Effector memory CD4-positive, alpha-beta T cell (primary cell): Measurements from ENCODE around the gene LRRC75B.
"Not testable (repeated sequence)": the region's sequence is repeated elsewhere in the genome, so short reads cannot be mapped to it uniquely, and the experiment has no call there.

Source experiments
- DNase-seq, 3 donors: peaks; one replicate each; pipeline ENCODE4 v3.0.0-alpha.2; 2020
- H3K27ac ChIP-seq: 2 replicates; pipeline ENCODE4 v1.7.0; 2013; ENCODE audit warnings: mild to moderate bottlenecking, low read length, moderate library complexity; ENCODE audit not compliant: insufficient read depth, poor library complexity, severe bottlenecking
- H3K27me3 ChIP-seq: replicated peaks from 2 replicates; pipeline ENCODE4 v1.7.0; 2013; ENCODE audit warnings: mild to moderate bottlenecking, low read length; ENCODE audit not compliant: insufficient read depth, control insufficient read depth, poor library complexity, severe bottlenecking
- H3K36me3 ChIP-seq: 2 replicates; pipeline ENCODE4 v1.7.0; 2013; ENCODE audit warnings: mild to moderate bottlenecking, low read length, moderate library complexity; ENCODE audit not compliant: control insufficient read depth, insufficient read depth
- H3K4me1 ChIP-seq: 2 replicates; pipeline ENCODE4 v1.7.0; 2013; ENCODE audit warnings: low read length, mild to moderate bottlenecking; ENCODE audit not compliant: control insufficient read depth, insufficient read depth, poor library complexity, severe bottlenecking
- H3K4me3 ChIP-seq: 2 replicates; pipeline ENCODE4 v1.7.0; 2013; ENCODE audit warnings: low read length, low read depth, mild to moderate bottlenecking; ENCODE audit not compliant: insufficient read depth, poor library complexity, severe bottlenecking
- H3K9me3 ChIP-seq: 2 replicates; pipeline ENCODE4 v1.7.0; 2013; ENCODE audit warnings: mild to moderate bottlenecking, low read length, moderate library complexity; ENCODE audit not compliant: control insufficient read depth

LRRC75B gene

DNA sequence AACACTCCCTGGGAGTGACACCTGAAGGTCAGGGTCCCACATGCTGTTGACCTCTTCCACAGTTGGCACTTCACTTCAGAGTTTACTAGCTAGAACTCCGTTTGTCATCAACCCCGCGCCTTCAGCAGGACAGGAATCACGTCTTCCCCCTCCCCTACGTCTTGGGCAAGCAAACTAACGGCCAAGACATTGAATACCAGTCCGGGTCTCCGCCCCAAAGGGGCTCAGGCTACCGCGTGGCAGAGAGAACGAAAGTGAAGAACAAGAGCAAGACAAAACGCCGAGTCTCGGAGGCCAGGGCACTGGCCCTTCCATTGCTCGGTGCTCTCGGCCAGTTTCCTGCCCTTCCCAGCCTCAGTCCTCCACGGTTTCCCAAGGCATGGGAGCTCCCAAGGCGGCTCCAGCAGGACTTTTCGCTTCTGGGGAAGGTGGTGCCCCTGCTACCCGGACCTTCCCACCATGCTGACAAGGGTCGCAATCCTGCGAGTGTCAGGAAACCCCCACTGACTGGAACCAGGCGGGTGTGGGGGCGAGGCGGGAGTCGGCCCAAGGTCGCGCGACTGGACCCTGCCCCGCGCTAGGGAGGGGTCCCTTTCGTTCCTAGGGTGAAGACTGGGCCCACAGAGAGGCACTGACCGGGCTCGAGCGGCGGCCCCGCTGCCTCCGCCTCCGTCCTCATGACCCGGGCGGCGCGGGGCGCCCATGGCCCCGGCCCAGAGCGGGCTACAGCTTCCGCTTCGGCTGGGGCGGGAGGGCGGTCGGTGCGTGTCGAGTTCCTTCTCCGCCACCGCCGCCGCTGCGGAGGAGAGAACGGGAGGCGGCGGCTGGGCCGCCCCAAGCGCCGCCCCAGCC, 38.3 kb downstream of the LRRC75B start, which contains the start of gene GUCD1:
GUCD1 (minus strand) TSS at position 826 of the 852 bp plus-strand sequence; CDS start at position 679, 147 bp downstream.
- no peaks in the 10 kb centered on the region for H3K27me3 ChIP-seq
- peak within 1 kb of the TSS; percentile 97 for H3K27ac ChIP-seq
- peaks cover 25% of the 10 kb centered on the region for H3K4me1 ChIP-seq
- peaks cover 12% of the 10 kb centered on the region for H3K36me3 ChIP-seq
- H3K4me3 ChIP-seq: peak within 1 kb of the TSS; percentile 95
- no peaks in the 10 kb centered on the region for H3K9me3 ChIP-seq
- peak in 1 of 3 donors; percentile 16 for DNase-seq

DNA sequence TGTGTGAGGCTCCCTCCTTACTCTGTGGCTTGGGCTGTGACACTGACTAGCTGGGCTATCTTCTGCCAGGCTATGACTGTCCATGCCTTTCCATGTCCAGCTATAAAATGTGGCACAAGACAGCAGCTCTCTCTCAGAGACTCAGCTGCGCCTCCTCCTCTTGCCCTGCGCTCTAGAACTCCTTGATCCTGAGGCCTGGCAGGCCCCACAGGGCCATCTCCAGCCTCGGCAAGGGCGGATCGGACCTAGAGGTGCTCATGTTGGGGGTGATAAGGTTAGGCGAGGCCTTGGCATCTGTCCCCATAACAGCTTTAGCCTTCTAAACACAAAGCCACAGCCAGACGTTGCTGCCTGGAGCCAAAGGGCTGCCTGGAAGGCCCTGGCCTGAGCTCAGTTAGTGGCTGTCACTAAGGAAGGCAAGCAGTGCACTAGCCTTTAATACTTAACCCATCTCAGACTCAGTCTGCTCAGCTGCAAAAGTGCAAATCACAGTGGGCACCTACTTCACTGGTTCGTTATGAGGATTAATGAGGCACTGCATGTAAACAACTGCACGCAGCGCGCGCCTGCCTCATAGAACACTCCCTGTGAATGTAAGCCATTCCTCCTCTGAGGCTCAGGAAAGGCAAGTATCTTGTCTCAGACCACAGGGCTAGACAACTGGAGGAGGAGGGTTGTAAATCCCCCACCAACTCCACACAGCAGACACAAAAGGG, 39.1 kb downstream of the LRRC75B start:
- Histone ChIP-seq H3K4me1 (peaks cover 25% of the 10 kb centered on the region), H3K27ac (peak overlapping the region; percentile 81), H3K36me3 (peaks cover 12% of the 10 kb centered on the region), H3K4me3 (peak overlapping the region; percentile 95), H3K9me3 (no peaks in the 10 kb centered on the region), H3K27me3 (no peaks in the 10 kb centered on the region)
- no peak for DNase-seq

DNA sequence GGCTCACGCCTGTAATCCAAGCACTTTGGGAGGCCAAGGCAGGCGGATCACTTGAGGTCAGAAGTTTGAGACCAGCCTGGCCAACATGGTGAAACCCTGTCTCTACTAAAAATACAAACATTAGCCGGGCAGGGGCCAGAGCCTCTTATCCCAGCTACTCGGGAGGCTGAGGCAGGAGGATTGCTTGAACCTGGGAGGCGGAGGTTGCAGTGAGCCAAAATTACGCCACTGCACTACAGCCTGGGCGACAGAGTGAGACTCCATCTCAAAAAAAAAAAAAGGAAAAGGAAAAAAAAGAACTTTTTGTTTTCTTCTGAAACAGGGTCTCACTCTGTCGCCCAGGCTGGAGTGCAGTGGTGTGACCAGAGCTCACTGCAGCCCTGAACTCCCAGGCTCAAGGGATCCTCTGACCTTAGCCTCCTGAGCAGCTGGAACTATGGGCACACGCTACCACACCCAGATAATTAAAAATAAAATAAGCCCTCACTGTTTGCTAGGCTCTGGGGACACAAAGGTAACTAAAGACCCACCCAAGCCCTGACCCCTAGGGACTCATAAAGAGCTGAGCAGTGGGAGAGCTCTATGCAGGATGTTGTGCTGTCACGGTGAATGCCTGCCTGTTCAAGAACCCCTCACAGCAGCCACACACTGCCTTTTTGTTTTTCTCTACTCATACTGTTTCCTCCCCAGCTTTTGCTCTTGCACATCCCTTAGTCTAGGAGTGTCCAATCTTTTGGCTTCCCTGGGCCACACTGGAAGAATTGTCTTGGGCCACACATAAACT, 40.2 kb downstream of the LRRC75B start:
- DNase-seq, H3K9me3 ChIP-seq, H3K4me3 ChIP-seq, H3K27me3 ChIP-seq, H3K27ac ChIP-seq: not testable (repeated sequence)
- Histone ChIP-seq H3K4me1 (peaks cover 25% of the 10 kb centered on the region), H3K36me3 (peaks cover 14% of the 10 kb centered on the region)

DNA sequence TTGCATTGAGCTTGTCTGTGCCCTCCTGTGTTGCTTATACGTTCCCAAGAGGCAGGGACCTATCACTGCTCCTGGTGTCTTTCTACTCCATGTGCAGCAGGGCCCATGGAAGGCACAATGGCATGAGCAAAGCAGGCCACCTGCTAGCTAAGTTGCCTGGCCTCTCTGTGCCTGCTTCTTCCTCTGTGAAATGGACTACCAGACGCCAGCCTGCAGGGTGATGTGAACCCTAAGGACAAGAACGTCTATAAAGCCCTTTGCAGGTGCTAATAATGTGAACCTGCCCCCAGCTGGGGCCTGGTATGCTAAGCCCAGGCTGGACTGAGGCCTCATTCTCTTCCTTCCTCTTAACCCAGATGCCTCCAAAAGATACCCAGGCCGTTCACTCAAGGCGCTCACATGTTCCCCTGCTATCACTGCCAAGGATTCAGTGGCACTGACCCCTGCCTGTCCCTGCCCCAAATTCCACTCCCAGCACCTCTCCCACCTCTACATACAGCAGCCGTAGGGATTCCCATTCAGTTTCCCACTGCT, 41.9 kb downstream of the LRRC75B start:
- peaks cover 26% of the 10 kb centered on the region for H3K36me3 ChIP-seq
- no peaks in the 10 kb centered on the region for H3K9me3 ChIP-seq
- H3K27me3 ChIP-seq: no peaks in the 10 kb centered on the region
- H3K4me1 ChIP-seq: peaks cover 11% of the 10 kb centered on the region
- no peak overlapping the region for H3K4me3 ChIP-seq
- DNase-seq: no peak
- no peak overlapping the region for H3K27ac ChIP-seq

DNA sequence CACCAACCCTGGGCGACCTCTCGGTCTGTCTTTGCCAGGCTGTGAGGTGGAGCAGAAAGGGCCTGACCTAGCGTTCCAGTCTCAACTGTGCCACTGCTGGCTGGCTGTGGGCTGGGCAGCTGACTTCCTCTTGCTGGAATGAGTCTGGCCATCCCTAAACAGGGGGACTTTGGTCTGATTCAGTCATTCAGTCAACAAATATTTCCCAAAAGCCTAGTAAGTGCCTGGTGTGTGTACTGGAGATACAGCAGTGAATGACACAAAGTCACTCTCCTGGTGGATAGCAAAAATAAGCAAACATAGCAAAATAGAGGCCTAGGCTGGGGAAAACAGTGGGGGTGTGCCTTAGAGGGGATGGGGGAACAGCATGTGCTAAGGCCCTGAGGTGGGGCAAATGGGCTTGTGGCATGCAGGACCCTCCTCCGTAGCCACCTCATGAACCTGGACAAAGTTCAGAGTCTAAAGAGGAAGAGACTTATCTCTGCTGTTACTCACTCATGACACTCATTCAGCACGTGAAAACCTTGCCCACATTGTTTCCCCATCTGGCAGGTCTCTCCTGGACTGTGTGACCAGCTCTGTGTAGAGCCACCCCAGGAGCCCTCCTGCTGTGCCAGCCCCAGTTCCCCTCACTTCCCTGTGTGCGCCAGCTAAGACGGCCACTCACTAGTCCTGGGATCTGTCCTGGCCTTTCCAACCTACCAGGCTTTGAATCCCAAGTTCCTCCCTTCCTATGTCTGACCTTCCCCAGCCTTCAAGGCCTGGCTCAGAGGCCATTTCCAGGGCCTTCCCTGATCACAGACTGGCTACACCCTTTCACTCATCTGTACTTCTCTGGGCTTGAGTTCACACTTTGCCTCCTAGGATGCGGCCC, 42.6 kb downstream of the LRRC75B start:
- peaks cover 11% of the 10 kb centered on the region for H3K4me1 ChIP-seq
- H3K27ac ChIP-seq: no peak overlapping the region
- no peaks in the 10 kb centered on the region for H3K9me3 ChIP-seq
- no peak overlapping the region for H3K4me3 ChIP-seq
- H3K36me3 ChIP-seq: peaks cover 26% of the 10 kb centered on the region
- no peak for DNase-seq
- no peaks in the 10 kb centered on the region for H3K27me3 ChIP-seq

DNA sequence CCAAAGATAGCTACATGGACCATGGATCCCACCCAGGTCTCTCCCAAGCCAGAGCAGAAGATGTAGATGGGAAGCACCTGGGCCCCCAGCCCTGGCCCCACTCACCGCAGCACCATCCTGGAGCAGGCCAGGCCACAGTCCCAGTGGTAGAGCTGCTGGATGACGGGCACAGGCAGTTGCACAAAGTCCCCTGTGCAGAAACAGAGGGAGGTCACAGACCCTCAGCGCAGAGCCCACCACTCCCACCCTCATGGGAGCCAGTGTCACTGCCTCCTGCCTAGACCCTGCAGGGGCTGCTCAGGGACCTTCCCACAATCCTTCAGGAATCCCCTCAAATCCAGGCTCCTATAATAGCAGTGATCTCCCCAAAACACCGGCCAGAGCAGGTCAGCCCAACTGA, 44.1 kb downstream of the LRRC75B start:
- Histone ChIP-seq H3K27ac (no peak overlapping the region), H3K27me3 (no peaks in the 10 kb centered on the region), H3K36me3 (peaks cover 39% of the 10 kb centered on the region), H3K9me3 (no peaks in the 10 kb centered on the region), H3K4me3 (no peak overlapping the region), H3K4me1 (peaks cover 6% of the 10 kb centered on the region)
- no peak for DNase-seq

DNA sequence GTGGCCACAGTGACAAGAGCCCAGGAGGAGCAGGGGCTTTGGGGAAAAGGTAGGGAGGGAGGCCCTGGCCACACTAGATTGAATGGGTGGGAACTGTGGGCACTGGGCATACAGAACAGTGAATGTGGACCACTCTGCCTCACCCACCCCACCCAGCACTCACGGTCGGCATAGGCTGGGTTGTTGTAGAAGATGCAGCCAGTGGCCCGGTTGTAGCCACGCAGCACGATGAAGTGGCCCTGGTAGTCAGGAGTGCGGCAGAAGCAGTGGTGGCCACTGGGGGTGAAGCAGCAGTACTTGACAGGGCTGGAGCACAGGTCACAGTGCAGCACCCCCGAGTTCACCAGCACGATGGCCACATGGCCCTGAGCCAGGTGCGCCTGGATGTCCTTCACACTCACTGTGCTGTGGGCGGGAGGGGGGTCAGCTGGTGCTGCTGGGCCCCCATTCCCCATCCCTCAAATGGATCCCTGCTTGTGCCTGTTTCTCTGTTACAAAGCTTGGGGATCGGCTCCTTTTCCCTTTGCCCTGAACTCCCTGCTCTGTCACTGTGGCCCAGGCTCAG, 49.1 kb downstream of the LRRC75B start:
- no peak overlapping the region for H3K4me3 ChIP-seq
- H3K27ac ChIP-seq: no peak overlapping the region
- peaks cover 69% of the 10 kb centered on the region for H3K36me3 ChIP-seq
- H3K4me1 ChIP-seq: no peaks in the 10 kb centered on the region
- no peaks in the 10 kb centered on the region for H3K9me3 ChIP-seq
- DNase-seq: no peak
- H3K27me3 ChIP-seq: no peaks in the 10 kb centered on the region

DNA sequence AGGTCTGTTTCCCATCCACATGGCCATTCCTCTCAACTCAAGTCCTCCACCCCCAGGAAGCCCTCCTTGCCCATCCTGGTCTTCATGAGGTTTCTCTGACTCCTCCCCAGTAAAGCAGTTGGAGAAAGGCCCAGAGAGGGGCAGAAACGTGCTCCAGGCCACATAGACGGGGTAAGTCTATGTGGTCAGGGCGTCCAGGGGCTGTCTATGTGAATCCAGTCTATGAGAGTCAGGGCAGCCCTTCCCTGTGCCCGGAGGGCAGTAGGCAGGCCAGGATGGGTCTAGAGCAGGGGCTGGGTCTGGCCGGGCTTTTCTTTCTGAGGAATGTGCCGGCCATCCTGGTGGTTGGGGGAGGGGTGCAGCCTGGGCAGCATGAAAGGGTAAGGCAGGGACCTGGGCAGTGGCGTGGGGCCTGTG, 49.7 kb downstream of the LRRC75B start:
- Histone ChIP-seq H3K4me1 (no peaks in the 10 kb centered on the region), H3K4me3 (no peak overlapping the region), H3K27ac (no peak overlapping the region), H3K9me3 (no peaks in the 10 kb centered on the region), H3K27me3 (no peaks in the 10 kb centered on the region), H3K36me3 (peaks cover 64% of the 10 kb centered on the region)
- no peak for DNase-seq

DNA sequence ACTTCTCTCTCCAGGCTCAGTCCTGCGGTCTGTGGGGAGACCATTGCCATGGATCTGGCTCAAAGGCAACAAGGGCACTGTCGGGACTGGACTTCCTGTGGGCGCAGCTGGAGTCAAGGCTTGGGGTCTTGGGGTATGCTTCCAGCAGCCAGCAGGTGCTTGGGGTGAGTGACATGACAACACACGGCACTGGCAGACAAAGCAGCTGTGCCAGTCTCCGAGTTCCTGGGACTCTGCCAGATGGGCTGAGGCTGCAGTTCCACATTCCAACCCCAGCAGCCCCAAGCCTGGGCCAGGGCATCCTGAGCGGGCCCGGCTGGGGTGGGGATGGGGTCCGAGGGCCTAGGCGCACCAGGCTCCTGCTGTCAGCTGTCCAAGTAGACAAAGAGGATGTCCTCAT, 50.2 kb downstream of the LRRC75B start:
- no peak overlapping the region for H3K4me3 ChIP-seq
- H3K27ac ChIP-seq: no peak overlapping the region
- no peak for DNase-seq
- peaks cover 58% of the 10 kb centered on the region for H3K36me3 ChIP-seq
- H3K9me3 ChIP-seq: no peaks in the 10 kb centered on the region
- no peaks in the 10 kb centered on the region for H3K4me1 ChIP-seq
- H3K27me3 ChIP-seq: no peaks in the 10 kb centered on the region
